Measurements from ENCODE around the gene CNIH1.
"Not testable (repeated sequence)": the region's sequence is repeated elsewhere in the genome, so short reads cannot be mapped to it uniquely, and the experiment has no call there.

CNIH1 gene

DNA sequence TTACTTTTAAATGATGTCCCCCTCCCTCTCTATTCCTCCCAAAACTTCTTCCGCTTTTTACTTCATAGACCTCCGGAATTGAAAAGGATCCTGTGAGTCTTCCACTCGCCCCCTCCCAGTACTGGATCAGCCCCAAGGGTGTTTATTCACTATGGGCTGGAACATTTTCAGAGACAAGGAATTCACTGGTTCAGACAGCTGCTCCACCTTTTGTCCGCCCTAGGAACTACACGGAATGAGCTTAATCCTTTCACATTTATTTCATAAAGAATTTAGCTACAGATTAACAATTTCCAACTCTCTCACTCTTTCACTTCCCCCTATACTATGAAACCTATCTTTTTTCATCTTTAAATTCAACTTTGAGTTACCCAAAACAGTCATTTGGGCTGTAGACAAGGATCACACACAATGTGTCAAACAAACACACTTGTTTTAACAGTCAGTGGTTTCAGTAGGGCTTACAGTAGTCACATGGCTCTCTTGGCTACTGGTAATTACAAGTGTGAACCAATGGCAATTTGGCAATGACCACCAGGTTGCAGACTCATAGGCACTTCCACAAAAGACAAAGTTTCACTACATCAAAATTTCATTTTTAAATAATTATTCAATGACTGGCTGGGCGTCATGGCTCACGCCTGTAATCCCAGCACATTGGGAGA, 20.6 kb downstream of the CNIH1 start:
- DNase-seq = no peak
- no peaks in the 10 kb centered on the region for H3K27me3 ChIP-seq (replicated peaks; ENCODE audit: control insufficient read depth, insufficient read depth, low read length, poor library complexity, severe bottlenecking)
- H3K27ac ChIP-seq (ENCODE audit: insufficient read depth, low read length, poor library complexity, severe bottlenecking) = no peak overlapping the region
- H3K9me3 ChIP-seq (ENCODE audit: control insufficient read depth, low read length) = no peaks in the 10 kb centered on the region
- peaks cover 5% of the 10 kb centered on the region for H3K36me3 ChIP-seq (ENCODE audit: control insufficient read depth, insufficient read depth, low read length)
- H3K4me3 ChIP-seq (ENCODE audit: insufficient read depth, low read depth, low read length, poor library complexity, severe bottlenecking) = no peak overlapping the region
- H3K4me1 ChIP-seq (ENCODE audit: control insufficient read depth, insufficient read depth, low read length, poor library complexity, severe bottlenecking) = no peaks in the 10 kb centered on the region

DNA sequence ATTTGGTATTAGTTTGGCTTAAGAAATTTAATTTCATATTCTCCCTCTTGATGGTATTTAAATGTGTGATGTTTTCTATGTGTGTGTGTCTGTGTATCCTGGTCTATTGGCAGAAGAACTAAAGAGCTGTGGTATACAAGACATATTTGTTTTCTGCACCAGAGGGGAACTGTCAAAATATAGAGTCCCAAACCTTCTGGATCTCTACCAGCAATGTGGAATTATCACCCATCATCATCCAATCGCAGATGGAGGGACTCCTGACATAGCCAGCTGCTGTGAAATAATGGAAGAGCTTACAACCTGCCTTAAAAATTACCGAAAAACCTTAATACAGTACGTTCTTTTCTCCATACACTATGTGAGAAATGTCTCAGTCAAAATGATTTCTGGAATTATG, 29.8 kb downstream of the CNIH1 start:
- DNase-seq = no peak
- Histone ChIP-seq H3K4me3 (ENCODE audit: insufficient read depth, low read depth, low read length, poor library complexity, severe bottlenecking) (no peak overlapping the region), H3K36me3 (ENCODE audit: control insufficient read depth, insufficient read depth, low read length) (no peaks in the 10 kb centered on the region), H3K9me3 (ENCODE audit: control insufficient read depth, low read length) (no peaks in the 10 kb centered on the region), H3K27me3 (replicated peaks; ENCODE audit: control insufficient read depth, insufficient read depth, low read length, poor library complexity, severe bottlenecking) (no peaks in the 10 kb centered on the region), H3K27ac (ENCODE audit: insufficient read depth, low read length, poor library complexity, severe bottlenecking) (no peak overlapping the region), H3K4me1 (ENCODE audit: control insufficient read depth, insufficient read depth, low read length, poor library complexity, severe bottlenecking) (no peaks in the 10 kb centered on the region)

DNA sequence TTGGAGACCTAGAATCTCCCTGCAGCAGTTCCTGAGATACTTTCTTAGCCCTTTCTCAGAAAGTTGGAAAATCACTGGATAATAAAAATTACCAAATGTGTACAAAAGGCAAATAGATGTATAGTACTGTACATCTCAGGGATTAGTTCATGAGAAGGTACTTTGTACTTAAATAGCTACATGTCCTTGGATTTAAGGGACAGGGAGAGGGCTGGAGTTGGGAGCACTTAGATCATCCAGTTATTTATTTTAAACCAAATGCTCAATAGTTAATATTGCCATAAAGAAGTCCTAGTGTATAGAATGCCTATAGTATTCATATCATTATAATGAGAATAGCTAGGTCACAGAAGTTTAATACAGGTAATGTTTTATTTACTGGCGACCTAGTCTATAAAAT, 31.0 kb downstream of the CNIH1 start:
- no peak for DNase-seq
- Histone ChIP-seq H3K4me3 (ENCODE audit: insufficient read depth, low read depth, low read length, poor library complexity, severe bottlenecking) (no peak overlapping the region), H3K27me3 (replicated peaks; ENCODE audit: control insufficient read depth, insufficient read depth, low read length, poor library complexity, severe bottlenecking) (no peaks in the 10 kb centered on the region), H3K4me1 (ENCODE audit: control insufficient read depth, insufficient read depth, low read length, poor library complexity, severe bottlenecking) (no peaks in the 10 kb centered on the region), H3K36me3 (ENCODE audit: control insufficient read depth, insufficient read depth, low read length) (no peaks in the 10 kb centered on the region), H3K27ac (ENCODE audit: insufficient read depth, low read length, poor library complexity, severe bottlenecking) (no peak overlapping the region), H3K9me3 (ENCODE audit: control insufficient read depth, low read length) (no peaks in the 10 kb centered on the region)

DNA sequence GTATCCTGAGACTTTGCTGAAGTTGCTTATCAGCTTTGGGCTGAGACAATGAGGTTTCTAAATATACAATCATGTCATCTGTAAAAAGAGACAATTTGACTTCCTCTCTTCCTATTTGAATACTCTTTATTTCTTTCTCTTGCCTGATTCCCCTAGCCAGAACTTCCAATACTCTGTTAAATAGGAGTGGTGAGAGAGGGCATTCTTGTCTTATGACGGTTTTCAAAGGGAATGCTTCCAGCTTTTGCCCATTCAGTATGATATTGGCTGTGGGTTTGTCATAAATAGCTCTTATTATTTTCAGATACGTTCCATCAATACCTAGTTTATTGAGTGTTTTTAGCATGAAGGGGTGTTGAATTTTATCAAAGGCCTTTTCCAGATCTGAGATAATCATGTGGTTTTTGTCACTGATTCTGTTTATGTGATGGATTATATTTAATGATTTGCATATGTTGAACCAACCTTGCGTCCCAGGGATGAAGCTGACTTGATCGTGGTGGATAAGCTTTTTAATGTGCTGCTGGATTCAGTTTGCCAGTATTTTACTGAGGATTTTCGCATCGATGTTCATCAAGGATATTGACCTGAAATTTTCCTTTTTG, 37.7 kb downstream of the CNIH1 start:
- not testable (repeated sequence) for H3K4me3 ChIP-seq (ENCODE audit: insufficient read depth, low read depth, low read length, poor library complexity, severe bottlenecking); DNase-seq; H3K27me3 ChIP-seq (replicated peaks; ENCODE audit: control insufficient read depth, insufficient read depth, low read length, poor library complexity, severe bottlenecking); H3K27ac ChIP-seq (ENCODE audit: insufficient read depth, low read length, poor library complexity, severe bottlenecking); H3K9me3 ChIP-seq (ENCODE audit: control insufficient read depth, low read length); H3K36me3 ChIP-seq (ENCODE audit: control insufficient read depth, insufficient read depth, low read length); H3K4me1 ChIP-seq (ENCODE audit: control insufficient read depth, insufficient read depth, low read length, poor library complexity, severe bottlenecking)

DNA sequence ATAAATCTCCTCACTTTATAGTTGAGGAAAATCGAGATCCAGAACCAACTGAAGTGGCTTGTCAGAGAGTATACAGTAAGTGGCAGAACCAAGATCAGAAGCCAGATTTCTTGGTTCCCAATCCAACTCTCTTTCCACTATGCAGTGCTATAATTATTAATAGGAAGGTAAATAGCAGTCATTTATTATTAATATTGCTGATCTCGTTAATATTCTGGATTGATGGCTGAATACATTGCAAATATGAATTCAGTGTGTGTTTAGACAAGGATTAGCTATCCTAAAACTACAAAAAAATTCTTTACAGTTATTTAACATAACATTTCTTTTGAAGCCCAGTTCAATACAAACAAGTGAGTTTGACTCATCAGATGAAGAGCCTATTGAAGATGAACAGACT, 41.6 kb downstream of the CNIH1 start:
- H3K9me3 ChIP-seq (ENCODE audit: control insufficient read depth, low read length) = no peaks in the 10 kb centered on the region
- H3K27me3 ChIP-seq (replicated peaks; ENCODE audit: control insufficient read depth, insufficient read depth, low read length, poor library complexity, severe bottlenecking) = no peaks in the 10 kb centered on the region
- no peak overlapping the region for H3K4me3 ChIP-seq (ENCODE audit: insufficient read depth, low read depth, low read length, poor library complexity, severe bottlenecking)
- no peaks in the 10 kb centered on the region for H3K36me3 ChIP-seq (ENCODE audit: control insufficient read depth, insufficient read depth, low read length)
- DNase-seq = no peak
- H3K4me1 ChIP-seq (ENCODE audit: control insufficient read depth, insufficient read depth, low read length, poor library complexity, severe bottlenecking) = no peaks in the 10 kb centered on the region
- H3K27ac ChIP-seq (ENCODE audit: insufficient read depth, low read length, poor library complexity, severe bottlenecking) = no peak overlapping the region

DNA sequence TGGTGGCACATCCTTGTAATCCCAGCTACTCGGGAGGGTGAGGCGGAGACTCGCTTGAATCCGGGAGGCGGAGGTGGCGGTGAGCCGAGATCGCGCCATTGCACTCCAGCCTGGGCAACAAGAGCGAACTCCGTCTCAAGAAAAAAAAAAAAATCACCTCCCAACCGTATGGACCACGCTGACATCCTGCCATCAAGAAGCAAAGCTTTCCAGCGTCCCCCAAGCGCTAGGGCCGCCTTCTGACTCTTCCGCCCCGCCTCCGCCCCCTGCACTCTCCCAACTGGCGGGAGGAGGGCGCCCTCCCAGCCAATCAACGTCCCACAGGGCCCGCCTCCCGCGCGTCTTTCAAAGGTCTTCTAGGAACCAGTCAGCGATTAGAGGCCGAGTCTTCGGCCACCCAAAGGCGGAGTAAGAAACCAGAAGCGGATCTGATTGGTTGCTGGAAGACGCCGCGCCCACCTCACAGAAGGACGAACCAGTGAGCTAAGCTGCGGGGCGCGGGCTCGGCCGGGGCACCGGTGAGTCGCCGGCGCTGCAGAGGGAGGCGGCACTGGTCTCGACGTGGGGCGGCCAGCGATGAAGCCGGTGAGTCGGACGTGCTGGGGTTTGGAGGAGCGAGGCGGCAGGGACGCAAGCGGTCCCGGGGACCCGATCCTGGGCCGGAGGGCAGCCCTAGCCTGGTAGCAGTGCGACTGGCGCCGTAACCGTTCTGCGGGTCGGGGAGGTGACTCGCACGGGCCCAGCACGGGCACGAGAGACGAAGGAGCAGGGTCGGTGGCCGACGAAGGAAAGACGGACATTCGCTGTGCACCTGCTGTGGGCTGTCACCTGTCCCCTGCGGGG, 44.5 kb downstream of the CNIH1 start, which contains the start of gene CDKN3:
Gene CDKN3 (plus strand): TSS at position 515 of the 843 bp plus-strand sequence. CDS start 62 bp downstream, at position 577.
- Histone ChIP-seq H3K4me1 (ENCODE audit: control insufficient read depth, insufficient read depth, low read length, poor library complexity, severe bottlenecking) (no peaks in the 10 kb centered on the region), H3K4me3 (ENCODE audit: insufficient read depth, low read depth, low read length, poor library complexity, severe bottlenecking) (peak within 1 kb of the TSS; percentile 70), H3K27me3 (replicated peaks; ENCODE audit: control insufficient read depth, insufficient read depth, low read length, poor library complexity, severe bottlenecking) (no peaks in the 10 kb centered on the region), H3K9me3 (ENCODE audit: control insufficient read depth, low read length) (no peaks in the 10 kb centered on the region), H3K27ac (ENCODE audit: insufficient read depth, low read length, poor library complexity, severe bottlenecking) (no peak within 1 kb of the TSS), H3K36me3 (ENCODE audit: control insufficient read depth, insufficient read depth, low read length) (no peaks in the 10 kb centered on the region)
- peak; percentile 94 to 98 (median 96) for DNase-seq

DNA sequence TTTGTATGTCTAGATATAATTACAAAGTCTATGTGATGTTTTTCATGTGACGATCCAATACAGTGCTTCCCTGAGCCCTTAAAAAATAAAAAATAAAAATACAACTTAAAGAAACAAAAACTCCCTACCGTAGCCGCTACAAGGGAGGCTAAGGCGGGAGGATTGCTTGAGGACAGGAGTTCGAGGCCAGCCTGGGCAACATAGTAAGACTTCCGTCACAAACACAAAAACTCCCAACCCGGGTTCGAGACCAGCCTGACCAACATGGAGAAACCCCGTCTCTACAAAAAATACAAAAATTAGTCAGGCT, 45.0 kb downstream of the CNIH1 start:
- Histone ChIP-seq H3K27ac (ENCODE audit: insufficient read depth, low read length, poor library complexity, severe bottlenecking) (no peak overlapping the region), H3K36me3 (ENCODE audit: control insufficient read depth, insufficient read depth, low read length) (no peaks in the 10 kb centered on the region), H3K9me3 (ENCODE audit: control insufficient read depth, low read length) (no peaks in the 10 kb centered on the region), H3K4me3 (ENCODE audit: insufficient read depth, low read depth, low read length, poor library complexity, severe bottlenecking) (peak overlapping the region; percentile 37), H3K27me3 (replicated peaks; ENCODE audit: control insufficient read depth, insufficient read depth, low read length, poor library complexity, severe bottlenecking) (no peaks in the 10 kb centered on the region), H3K4me1 (ENCODE audit: control insufficient read depth, insufficient read depth, low read length, poor library complexity, severe bottlenecking) (no peaks in the 10 kb centered on the region)
- DNase-seq = no peak

DNA sequence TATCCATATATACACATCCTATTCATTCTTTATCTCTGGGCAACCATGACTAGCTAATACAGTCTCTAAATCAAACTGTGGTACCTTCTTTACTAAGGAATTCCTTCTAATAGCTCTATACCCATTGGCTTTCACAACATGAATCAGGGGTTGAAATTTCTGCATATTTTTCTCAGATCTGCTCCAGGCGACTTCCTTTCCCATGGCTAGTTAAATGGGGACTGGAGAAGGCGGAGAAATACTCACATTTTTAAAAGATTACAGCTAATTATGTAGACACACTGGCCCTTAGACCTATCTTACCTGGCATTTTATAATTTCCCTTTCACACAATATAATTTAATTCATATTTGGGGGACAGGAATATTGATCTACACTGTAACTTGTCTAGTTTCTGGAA, 45.5 kb downstream of the CNIH1 start:
- Histone ChIP-seq H3K4me3 (ENCODE audit: insufficient read depth, low read depth, low read length, poor library complexity, severe bottlenecking) (no peak overlapping the region), H3K27ac (ENCODE audit: insufficient read depth, low read length, poor library complexity, severe bottlenecking) (no peak overlapping the region), H3K36me3 (ENCODE audit: control insufficient read depth, insufficient read depth, low read length) (no peaks in the 10 kb centered on the region), H3K27me3 (replicated peaks; ENCODE audit: control insufficient read depth, insufficient read depth, low read length, poor library complexity, severe bottlenecking) (no peaks in the 10 kb centered on the region), H3K9me3 (ENCODE audit: control insufficient read depth, low read length) (no peaks in the 10 kb centered on the region), H3K4me1 (ENCODE audit: control insufficient read depth, insufficient read depth, low read length, poor library complexity, severe bottlenecking) (no peaks in the 10 kb centered on the region)
- DNase-seq = no peak

DNA sequence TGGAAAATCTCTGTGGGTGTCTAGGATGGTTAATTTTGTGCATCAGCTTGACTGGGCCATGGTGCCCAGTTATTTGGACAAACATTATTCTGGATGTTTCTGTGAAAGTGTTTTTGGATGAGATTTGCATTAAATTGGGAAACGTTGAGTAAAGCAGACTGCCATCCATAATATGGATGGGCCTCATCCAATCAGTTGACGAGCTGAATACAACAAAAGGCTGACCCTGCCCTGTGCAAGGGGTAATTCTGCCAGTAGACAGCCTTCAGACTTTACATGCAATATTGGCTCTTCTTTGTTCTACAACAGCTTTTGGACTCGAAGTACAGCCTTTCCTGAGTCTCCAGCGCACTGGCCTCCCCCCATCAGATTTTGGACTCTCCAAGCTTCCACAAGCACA, 45.9 kb downstream of the CNIH1 start:
- H3K4me1 ChIP-seq (ENCODE audit: control insufficient read depth, insufficient read depth, low read length, poor library complexity, severe bottlenecking) = no peaks in the 10 kb centered on the region
- DNase-seq = no peak
- H3K27me3 ChIP-seq (replicated peaks; ENCODE audit: control insufficient read depth, insufficient read depth, low read length, poor library complexity, severe bottlenecking) = no peaks in the 10 kb centered on the region
- H3K27ac ChIP-seq (ENCODE audit: insufficient read depth, low read length, poor library complexity, severe bottlenecking) = no peak overlapping the region
- no peaks in the 10 kb centered on the region for H3K9me3 ChIP-seq (ENCODE audit: control insufficient read depth, low read length)
- H3K36me3 ChIP-seq (ENCODE audit: control insufficient read depth, insufficient read depth, low read length) = no peaks in the 10 kb centered on the region
- no peak overlapping the region for H3K4me3 ChIP-seq (ENCODE audit: insufficient read depth, low read depth, low read length, poor library complexity, severe bottlenecking)

DNA sequence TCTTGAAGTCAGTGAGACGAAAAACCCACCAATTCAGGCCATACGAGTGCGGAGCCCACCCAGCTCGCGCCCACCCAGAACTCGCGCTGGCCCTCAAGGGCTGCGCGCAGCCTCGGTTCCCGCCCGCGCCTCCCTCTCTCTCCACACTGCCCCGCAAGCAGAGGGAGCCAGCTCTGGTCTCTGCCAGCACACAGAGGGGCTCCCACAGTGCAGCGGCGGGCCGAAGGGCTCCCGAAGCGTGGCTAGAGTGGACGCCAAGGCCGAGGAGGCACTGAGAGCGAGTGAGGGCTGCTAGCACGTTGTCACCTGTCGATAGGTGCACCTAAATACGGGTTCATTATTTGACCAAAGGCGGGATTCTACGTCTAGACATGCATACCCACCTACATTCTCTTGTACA, 46.6 kb downstream of the CNIH1 start:
- H3K9me3 ChIP-seq (ENCODE audit: control insufficient read depth, low read length) = no peaks in the 10 kb centered on the region
- no peak overlapping the region for H3K27ac ChIP-seq (ENCODE audit: insufficient read depth, low read length, poor library complexity, severe bottlenecking)
- no peak for DNase-seq
- H3K4me1 ChIP-seq (ENCODE audit: control insufficient read depth, insufficient read depth, low read length, poor library complexity, severe bottlenecking) = no peaks in the 10 kb centered on the region
- H3K36me3 ChIP-seq (ENCODE audit: control insufficient read depth, insufficient read depth, low read length) = no peaks in the 10 kb centered on the region
- no peaks in the 10 kb centered on the region for H3K27me3 ChIP-seq (replicated peaks; ENCODE audit: control insufficient read depth, insufficient read depth, low read length, poor library complexity, severe bottlenecking)
- no peak overlapping the region for H3K4me3 ChIP-seq (ENCODE audit: insufficient read depth, low read depth, low read length, poor library complexity, severe bottlenecking)

Measured in effector memory CD4-positive, alpha-beta T cell (primary cell).